GM12892 (cell line): ENCODE results near the gene TNS3.

Experiments
- POLR2A ChIP-seq: IDR thresholded peaks from 2 replicates; pipeline ENCODE4 v1.6.1; 2011; ENCODE audit warnings: low read depth, low read length, control low read depth
- POLR2AphosphoS5 ChIP-seq: IDR thresholded peaks from 2 replicates; pipeline ENCODE4 v1.6.1; 2011; ENCODE audit warnings: low read depth, low read length, control low read depth
- TAF1 ChIP-seq: IDR thresholded peaks from 2 replicates; pipeline ENCODE4 v1.6.1; 2011; ENCODE audit warnings: low read depth, mild to moderate bottlenecking, control low read depth, low read length, borderline replicate concordance

DNA sequence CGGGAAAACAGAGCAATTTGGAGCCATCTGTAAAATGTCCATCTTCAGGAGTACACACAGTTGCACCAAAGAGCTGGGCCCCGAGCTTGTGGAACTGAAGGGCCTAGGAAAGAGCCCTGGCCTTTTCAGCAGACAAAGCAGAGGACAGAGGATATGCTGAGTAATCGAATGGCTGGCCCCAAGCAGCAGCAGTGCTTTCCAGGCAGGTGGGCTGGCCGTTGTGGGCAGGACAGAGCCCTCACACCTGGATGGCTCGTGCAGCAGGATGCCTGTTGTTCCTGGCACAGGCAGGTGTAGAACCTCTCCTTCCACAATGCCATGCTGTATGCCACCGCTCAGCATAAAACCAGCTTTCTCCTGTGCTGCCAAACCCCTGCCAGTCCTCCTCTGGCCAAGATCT, 32.5 kb upstream of the TNS3 start:
- no peak for TF ChIP-seq POLR2AphosphoS5
- no peak for TF ChIP-seq POLR2A
- TF ChIP-seq TAF1: no peak
